Hepatocyte (in vitro differentiated cells): Measurements from ENCODE around the gene IKBKE.

Experiments
- EZH2 ChIP-seq: fragments of 200-600 bp; sonication (generic); IDR thresholded peaks from 2 replicates; pipeline ENCODE4 v1.6.1; 2016; ENCODE audit warnings: antibody characterized with exemption, mild to moderate bottlenecking, borderline replicate concordance
- EZH2phosphoT487 ChIP-seq: fragments of 200-600 bp; sonication (generic); IDR thresholded peaks from one replicate; pipeline ENCODE4 v1.6.1; 2018; ENCODE audit warnings: antibody characterized with exemption, mild to moderate bottlenecking, low read depth, moderate library complexity; ENCODE audit not compliant: unreplicated experiment, severe bottlenecking
- TF ChIP-seq, protein P1 (sequence below): fragments of 200-600 bp; sonication (generic); IDR thresholded peaks from 2 replicates; pipeline ENCODE4 v1.5.1; 2016; ENCODE audit warnings: antibody characterized with exemption, mild to moderate bottlenecking; ENCODE audit not compliant: poor library complexity

DNA sequence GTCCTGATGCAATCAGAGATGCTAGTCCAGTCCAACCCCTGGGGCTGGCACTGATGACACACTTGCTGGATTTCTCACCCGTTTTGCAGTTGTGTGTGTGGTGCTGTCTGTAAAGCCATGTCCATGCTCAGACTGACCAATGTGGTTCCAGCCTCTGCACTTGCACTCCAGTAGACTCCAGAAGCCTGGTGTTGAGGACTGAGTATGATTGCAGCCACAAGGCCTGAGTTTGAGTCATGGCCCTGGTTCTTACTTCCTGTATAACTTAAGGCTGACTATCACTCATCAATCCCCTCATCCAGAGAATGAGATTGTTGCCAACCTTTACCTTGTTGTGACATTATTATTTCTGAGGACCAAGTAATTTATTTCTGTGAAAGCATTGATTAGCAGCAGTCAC, 34.8 kb upstream of the IKBKE start:
- TF ChIP-seq, protein P1, sequence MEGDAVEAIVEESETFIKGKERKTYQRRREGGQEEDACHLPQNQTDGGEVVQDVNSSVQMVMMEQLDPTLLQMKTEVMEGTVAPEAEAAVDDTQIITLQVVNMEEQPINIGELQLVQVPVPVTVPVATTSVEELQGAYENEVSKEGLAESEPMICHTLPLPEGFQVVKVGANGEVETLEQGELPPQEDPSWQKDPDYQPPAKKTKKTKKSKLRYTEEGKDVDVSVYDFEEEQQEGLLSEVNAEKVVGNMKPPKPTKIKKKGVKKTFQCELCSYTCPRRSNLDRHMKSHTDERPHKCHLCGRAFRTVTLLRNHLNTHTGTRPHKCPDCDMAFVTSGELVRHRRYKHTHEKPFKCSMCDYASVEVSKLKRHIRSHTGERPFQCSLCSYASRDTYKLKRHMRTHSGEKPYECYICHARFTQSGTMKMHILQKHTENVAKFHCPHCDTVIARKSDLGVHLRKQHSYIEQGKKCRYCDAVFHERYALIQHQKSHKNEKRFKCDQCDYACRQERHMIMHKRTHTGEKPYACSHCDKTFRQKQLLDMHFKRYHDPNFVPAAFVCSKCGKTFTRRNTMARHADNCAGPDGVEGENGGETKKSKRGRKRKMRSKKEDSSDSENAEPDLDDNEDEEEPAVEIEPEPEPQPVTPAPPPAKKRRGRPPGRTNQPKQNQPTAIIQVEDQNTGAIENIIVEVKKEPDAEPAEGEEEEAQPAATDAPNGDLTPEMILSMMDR = no peak
- no peak for TF ChIP-seq EZH2
- TF ChIP-seq EZH2phosphoT487 = no peak
